Endothelial cell of umbilical vein (primary cell): ENCODE results near the gene PRDM16.

Experiments
- EZH2 ChIP-seq: IDR thresholded peaks from 2 replicates; pipeline ENCODE4 v1.6.1; 2012; ENCODE audit warnings: borderline replicate concordance, low read depth, mild to moderate bottlenecking, moderate library complexity, low read length, inconsistent platforms; ENCODE audit not compliant: severe bottlenecking
- MYC ChIP-seq: IDR thresholded peaks from one replicate; pipeline ENCODE4 v1.6.1; 2011; ENCODE audit warnings: mild to moderate bottlenecking, low read depth, low read length
- POLR2A ChIP-seq: IDR thresholded peaks from 2 replicates; pipeline ENCODE4 v1.6.1; 2012; ENCODE audit warnings: low read depth, mild to moderate bottlenecking, control low read depth, low read length
- POLR2AphosphoS5 ChIP-seq: IDR thresholded peaks from 2 replicates; pipeline ENCODE4 v1.6.1; 2012; ENCODE audit warnings: low read depth, mild to moderate bottlenecking, control low read depth, low read length, moderate library complexity; ENCODE audit not compliant: insufficient read depth
- TF ChIP-seq, protein P1 (sequence below), 2 donors: IDR thresholded peaks; 1 replicate in 1 of 2; 2 replicates in 1 of 2; pipeline ENCODE4 v1.5.1; 2011; ENCODE audit warnings: low read length in 2 of 2, mild to moderate bottlenecking in 2 of 2, moderate library complexity in 2 of 2, control low read depth in 1 of 2, inconsistent platforms in 1 of 2, low read depth in 1 of 2; ENCODE audit not compliant: insufficient read depth in 1 of 2; ENCODE audit errors: extremely low read depth in 1 of 2
- TF ChIP-seq, protein P2 (sequence below): IDR thresholded peaks from 2 replicates; pipeline ENCODE4 v1.6.1; 2011; ENCODE audit not compliant: insufficient read depth, insufficient read length

DNA sequence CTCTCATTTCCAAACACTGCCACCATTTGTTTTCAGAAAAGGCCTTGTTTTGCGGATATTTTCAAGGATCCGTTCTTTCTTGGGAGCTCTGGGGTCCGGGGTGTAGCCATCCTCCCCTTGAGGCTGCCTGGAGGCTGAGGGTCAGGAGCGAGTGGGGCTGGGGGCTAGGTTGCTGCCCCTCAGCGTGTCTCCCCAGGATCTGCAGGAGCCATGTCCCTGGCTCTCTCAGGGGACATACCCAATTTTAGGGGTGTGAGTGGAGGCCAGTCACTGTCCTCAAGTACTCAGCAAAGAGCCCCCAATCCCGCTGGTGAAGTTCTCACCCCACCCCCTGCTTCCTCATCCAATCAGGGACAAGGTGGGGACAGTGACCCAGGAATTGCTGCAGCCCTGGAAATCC, 15.0 kb upstream of the PRDM16 start:
- TF ChIP-seq, protein P1, sequence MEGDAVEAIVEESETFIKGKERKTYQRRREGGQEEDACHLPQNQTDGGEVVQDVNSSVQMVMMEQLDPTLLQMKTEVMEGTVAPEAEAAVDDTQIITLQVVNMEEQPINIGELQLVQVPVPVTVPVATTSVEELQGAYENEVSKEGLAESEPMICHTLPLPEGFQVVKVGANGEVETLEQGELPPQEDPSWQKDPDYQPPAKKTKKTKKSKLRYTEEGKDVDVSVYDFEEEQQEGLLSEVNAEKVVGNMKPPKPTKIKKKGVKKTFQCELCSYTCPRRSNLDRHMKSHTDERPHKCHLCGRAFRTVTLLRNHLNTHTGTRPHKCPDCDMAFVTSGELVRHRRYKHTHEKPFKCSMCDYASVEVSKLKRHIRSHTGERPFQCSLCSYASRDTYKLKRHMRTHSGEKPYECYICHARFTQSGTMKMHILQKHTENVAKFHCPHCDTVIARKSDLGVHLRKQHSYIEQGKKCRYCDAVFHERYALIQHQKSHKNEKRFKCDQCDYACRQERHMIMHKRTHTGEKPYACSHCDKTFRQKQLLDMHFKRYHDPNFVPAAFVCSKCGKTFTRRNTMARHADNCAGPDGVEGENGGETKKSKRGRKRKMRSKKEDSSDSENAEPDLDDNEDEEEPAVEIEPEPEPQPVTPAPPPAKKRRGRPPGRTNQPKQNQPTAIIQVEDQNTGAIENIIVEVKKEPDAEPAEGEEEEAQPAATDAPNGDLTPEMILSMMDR (IDR thresholded peaks at IDR 0.05; ENCODE audit: extremely low read depth in 1 of 2, insufficient read depth in 1 of 2, low read depth in 1 of 2, low read length in 2 of 2) = no peak
- TF ChIP-seq MYC (no peak), POLR2AphosphoS5 (no peak), EZH2 (no peak), POLR2A (no peak)
- TF ChIP-seq, protein P2, sequence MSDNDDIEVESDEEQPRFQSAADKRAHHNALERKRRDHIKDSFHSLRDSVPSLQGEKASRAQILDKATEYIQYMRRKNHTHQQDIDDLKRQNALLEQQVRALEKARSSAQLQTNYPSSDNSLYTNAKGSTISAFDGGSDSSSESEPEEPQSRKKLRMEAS = no peak
